ENCODE data around the gene RAP1GAP2.
"Not testable (repeated sequence)": the region's sequence is repeated elsewhere in the genome, so short reads cannot be mapped to it uniquely, and the experiment has no call there.

RAP1GAP2 gene

GRCh38 chr17:2978116-2978515, 181.9 kb downstream of the RAP1GAP2 start:
- DNase-seq = no peak

GRCh38 chr17:2978991-2979390, 182.8 kb downstream of the RAP1GAP2 start:
- DNase-seq = no peak

- DNase-seq = no peak
These were observed 184.1 kb downstream of the RAP1GAP2 start for GRCh38 chr17:2980211-2980903.

GRCh38 chr17:2980904-2981246, 184.6 kb downstream of the RAP1GAP2 start:
- no peak for DNase-seq

GRCh38 chr17:2981325-2981724, 185.1 kb downstream of the RAP1GAP2 start:
- DNase-seq = no peak

GRCh38 chr17:2982854-2983253, 186.6 kb downstream of the RAP1GAP2 start:
- DNase-seq = no peak

- no peak for DNase-seq
These were observed 187.0 kb downstream of the RAP1GAP2 start for GRCh38 chr17:2983255-2983654.

- DNase-seq = no peak
These were observed 189.1 kb downstream of the RAP1GAP2 start for GRCh38 chr17:2985318-2985717.

GRCh38 chr17:2986925-2987324, 190.7 kb downstream of the RAP1GAP2 start:
- DNase-seq = no peak

GRCh38 chr17:2989396-2989795, 193.2 kb downstream of the RAP1GAP2 start:
- DNase-seq = not testable (repeated sequence)

- no peak for DNase-seq
These were observed 193.6 kb downstream of the RAP1GAP2 start for GRCh38 chr17:2989855-2990254.

GRCh38 chr17:2990396-2990795, 194.2 kb downstream of the RAP1GAP2 start:
- no peak for DNase-seq

- not testable (repeated sequence) for DNase-seq
These were observed 195.3 kb downstream of the RAP1GAP2 start for GRCh38 chr17:2991396-2992180.

- no peak for DNase-seq
These were observed 198.2 kb downstream of the RAP1GAP2 start for GRCh38 chr17:2994441-2994840.

- no peak for DNase-seq
These were observed 199.1 kb downstream of the RAP1GAP2 start for GRCh38 chr17:2995377-2995776.

GRCh38 chr17:2995886-2996809, 199.9 kb downstream of the RAP1GAP2 start:
- no peak for DNase-seq

GRCh38 chr17:2996810-2997670, 200.8 kb downstream of the RAP1GAP2 start:
- no peak for DNase-seq

GRCh38 chr17:2998469-2998901, 202.2 kb downstream of the RAP1GAP2 start:
- DNase-seq = not testable (repeated sequence)

- no peak for DNase-seq
These were observed 206.5 kb downstream of the RAP1GAP2 start for GRCh38 chr17:3002538-3003295.

- DNase-seq = no peak
These were observed 207.3 kb downstream of the RAP1GAP2 start for GRCh38 chr17:3003296-3004149.
